Activated CD4-positive, CD25-positive, alpha-beta regulatory T cell treated with anti-CD3 and anti-CD28 coated beads, Interleukin-2, amount 50 U/mL, for 16 hours (primary cell): Measurements from ENCODE around the gene FGF12.

Experiments used
- DNase-seq: peaks from one replicate; pipeline ENCODE4 v3.0.0-alpha.2; 2020; ENCODE audit warnings: low read depth, low spot score

FGF12 gene

DNA sequence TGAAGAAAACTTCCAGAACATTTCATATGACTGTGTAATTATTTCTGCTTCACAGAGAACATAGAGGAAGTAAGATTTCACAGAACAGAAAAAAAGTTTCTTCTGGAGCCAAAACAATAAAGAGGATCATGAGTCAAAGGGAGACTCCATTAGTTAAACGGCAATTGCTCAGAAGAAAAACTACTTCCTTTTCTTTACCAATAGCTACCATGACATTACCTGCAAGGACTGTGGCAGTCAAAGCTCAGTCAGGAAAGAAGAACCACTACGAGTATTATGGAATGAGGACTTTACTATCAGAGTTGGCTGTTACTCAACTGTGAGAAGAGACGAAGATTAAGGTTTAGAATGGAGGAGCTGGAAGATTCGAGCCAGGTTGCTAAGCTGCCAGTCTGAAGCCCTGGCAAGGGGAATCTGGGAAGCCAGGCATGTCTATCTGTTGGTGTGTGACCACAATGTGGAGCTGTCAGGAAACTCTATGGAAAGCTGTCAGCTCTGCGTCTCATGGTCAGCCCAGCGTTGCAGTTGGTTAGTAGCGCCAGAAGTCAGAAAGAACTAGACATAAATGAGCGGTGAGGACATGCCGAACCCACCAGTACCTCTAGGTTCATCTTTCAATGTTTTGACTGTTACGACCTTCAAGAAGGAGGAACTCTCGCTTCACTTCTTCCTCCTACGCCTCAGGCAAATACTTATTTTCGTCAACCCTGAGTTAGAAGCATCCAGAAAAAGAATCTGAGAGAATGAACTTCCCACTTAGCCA lies 604.3 kb downstream of the FGF12 start:
- DNase-seq, result no peak

DNA sequence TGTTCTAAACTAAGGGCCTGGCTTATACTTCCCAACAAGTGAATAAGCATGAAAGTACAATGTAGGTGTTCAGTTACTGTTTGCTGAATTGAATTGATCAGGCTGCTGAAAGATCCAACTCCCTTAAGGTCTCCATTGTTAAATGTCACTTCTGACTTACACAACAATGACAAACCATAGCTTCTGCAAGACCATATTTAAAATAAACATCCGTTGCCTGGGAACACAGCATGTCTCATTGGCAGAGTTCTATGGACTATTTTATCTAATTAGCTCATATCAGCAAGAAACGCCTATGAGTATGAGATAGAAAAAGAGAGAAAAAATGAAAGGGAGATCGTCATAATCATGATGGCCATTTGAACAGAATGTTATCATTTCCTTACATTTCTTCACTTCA lies 605.4 kb downstream of the FGF12 start:
- DNase-seq, result no peak

DNA sequence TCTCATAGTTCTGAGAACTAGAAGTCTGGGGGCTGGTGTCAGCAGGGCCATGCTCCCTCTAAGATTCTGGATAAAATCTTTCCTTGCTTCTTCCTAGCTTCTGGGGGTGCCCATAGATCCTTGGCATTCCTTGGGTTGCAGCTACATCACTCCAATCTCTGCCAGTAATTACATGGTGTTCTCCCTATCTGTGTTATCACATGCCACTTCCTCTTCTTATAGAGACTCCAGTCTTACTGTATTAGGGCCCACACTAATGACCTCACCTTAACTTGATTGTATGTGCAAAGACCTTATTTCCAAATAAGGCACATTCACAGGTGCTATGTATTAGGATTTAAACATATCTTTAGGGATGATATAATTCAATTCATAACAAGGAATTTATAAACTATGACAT lies 618.5 kb downstream of the FGF12 start:
- DNase-seq, result no peak

DNA sequence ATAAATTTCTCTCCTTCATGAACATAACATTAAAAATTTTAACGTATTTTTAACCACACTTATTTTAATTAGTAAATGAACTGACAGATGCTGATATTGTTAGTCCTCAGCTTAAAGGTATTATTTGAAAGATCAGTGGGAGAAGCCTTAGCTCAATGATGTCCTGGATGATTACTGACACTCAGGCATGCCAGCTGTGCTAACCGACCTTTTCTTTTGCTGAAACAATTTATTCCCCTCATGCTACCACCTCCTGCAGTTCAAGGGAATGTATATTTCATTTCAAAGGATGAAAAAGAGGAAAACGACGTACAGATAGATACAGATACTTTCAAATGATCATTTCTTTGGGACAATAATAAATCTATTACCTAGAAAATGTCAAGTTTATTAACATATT lies 620.8 kb downstream of the FGF12 start:
- no peak for DNase-seq

DNA sequence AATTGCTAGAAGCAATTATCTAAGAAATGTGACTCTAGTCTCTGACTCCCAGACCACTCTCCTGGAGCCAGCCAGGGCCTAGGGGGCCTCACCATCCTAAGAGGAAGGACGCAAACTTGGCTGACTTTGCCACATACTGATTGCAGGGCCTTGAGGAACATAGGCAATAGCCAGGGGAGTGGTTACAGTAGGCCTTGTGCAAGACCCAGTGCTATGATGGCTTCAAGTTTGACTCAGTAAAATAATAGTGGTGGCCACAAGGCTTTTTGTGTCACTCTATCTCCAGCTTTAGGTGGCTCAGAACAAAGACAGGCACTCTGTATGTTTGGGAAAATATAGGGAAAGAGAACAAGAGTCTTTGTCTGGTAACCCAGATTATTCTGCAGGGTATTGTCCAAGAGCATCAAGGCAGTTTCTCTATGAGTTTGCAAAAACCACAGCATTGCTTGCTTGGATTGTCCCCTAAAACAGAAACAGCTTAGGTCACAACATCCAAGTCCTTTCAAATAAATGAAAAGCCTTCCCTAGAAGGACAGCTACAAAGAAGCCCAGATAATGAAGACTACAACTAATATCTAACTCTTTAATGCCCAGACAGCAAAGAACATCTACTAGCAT lies 634.8 kb downstream of the FGF12 start:
- no peak for DNase-seq

DNA sequence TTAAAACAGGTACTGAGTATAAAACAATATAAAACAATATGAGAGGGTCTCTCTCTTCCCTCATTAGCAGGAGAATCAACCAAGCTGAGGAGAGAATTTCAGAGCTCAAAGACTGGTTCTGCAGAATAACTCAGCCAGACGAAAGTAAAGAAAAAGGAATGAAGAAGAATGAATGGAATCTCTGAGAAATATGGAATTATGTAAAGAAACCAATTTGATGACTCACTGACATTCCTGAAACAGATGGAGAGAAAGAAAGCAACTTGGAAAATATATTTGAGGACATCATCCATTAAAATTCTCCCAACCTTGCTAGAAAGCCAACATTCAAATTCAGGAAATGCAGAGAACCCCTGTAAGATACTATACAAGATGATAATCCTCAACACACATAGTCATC lies 635.5 kb downstream of the FGF12 start:
- DNase-seq, result no peak

DNA sequence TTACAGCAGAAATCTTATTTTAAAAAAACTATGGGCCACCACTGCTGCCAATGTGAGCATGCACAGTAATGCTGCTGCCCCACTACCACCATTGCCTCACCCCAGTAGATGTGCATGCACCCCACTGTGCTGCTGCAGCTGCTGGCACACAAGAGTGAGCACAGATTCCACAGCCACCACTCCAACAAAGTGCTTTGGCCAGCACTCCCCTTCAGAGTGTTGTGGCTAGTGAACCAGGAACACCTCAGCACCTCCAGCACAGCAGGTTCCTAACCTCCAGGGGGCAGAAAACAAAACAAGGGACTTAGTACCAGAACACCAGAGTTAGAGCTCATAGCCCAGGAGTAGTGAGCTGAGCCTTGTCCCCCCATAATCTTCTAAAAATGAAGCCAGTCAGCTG lies 636.8 kb downstream of the FGF12 start:
- DNase-seq, result no peak
